HG02981 (cell line): ENCODE measurements around the gene ARHGEF28.

ENCODE experiments used
- ATAC-seq: cut with Tn5 transposase; IDR thresholded peaks from one replicate; pipeline ENCODE4 v1.9.1; 2021; ENCODE audit warnings: mild to moderate bottlenecking, moderate library complexity; ENCODE audit not compliant: unreplicated experiment

Gene ARHGEF28

GRCh38 chr5:73654819-73655318, 28.9 kb downstream of the ARHGEF28 start:
- ATAC-seq: no peak

DNA sequence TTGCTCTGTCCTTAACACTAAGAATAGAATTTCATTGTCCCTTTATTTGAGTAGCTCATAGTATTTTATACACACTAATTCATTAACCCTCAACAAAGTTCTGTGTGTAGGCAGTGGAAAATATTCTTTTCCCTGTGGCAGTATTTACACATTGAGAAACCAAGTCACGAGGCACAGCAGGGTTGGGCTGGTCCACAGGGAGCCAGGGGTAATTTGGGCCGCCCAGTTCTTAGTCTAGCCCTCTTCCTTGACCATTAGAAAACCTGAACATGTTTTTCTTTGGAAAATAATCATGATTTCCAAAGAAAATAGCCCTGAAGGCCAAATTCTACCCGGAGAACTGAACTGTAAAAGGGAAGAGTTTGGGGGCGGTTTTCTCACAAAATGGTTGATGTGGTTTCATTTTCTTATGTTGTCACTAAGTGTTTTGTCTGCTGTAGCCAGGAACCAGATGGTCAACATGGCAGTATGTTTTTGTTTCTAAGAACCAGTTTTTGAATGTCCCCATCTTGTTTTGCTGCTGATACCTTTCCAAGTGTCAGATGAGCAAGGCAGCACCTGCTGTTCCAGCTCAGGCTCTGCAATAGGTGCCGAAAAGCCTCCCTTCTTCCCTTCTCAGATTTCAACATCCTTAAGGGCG, 29.6 kb downstream of the ARHGEF28 start:
- ATAC-seq: no peak

DNA sequence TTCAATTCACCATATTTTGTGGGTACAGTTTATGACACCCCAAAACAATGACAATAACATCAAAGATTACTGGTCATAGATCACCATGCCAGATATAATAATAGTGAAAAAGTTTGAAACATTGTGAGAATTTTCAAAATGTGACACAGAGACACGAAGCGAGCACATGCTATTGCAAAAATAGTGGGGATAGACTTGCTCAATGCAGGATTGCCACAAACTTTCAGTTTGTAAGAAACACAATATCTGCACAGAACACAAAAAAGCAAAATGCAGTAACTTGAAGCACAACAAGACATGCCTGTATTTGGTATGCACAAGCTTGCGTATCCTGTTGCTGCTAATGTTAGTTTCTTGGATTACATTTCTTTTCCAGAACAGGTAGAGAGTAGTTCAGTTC, 35.8 kb downstream of the ARHGEF28 start:
- ATAC-seq: no peak

DNA sequence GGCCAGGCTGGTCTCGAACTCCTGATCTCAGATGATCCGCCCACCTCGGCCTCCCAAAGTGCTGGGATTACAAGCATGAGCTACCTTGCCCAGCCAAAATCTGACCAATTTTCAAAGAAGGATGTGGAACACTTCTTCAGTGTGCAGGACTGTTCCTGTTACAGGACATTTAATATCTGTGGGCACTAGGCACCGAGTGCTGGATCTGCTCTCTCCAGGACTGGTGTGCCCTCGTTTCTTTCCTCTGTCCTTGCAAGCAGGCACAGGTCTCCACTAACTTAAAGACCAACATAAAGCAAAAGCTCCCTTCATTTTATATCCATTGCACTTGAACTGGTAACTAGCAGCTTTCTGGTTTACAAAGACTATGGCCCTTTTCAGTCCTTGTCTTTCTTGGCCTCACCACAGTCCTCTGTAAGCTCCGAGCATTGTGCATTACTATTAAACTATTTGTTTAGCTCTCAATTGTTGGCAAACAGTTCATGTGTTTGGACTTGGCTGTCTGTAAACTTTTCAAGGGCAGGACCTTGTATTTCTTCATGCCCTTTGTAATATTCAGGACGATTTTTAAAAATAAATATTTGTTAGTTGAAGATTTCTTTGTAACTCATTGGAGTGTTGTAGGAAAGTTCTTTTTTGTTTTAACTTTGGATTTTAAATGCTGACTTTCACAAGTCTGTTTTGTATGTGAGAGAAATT, 37.3 kb downstream of the ARHGEF28 start:
- ATAC-seq: no peak

DNA sequence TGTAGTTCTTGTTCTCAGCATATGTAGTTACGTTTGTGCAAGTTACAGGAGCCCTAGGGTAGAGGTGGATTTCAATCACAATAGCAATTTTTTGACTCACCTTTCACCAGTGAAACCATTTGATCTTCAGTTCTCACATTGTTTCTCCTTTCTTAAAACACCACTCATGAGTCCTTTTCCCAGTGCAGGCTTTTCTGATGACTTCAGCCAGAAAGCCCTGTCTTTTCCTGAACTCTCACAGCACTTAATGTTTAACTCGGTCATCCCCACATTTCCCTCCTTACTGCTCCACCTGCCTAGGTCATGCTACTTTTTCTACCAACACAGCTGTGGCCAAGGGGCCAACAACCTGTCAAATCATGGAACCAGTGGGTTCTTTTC, 37.9 kb downstream of the ARHGEF28 start:
- peak; percentile 49 for ATAC-seq

- ATAC-seq: no peak
These were observed 38.8 kb downstream of the ARHGEF28 start for GRCh38 chr5:73664796-73665195.

- no peak for ATAC-seq
These were observed 40.9 kb downstream of the ARHGEF28 start for GRCh38 chr5:73666891-73667290.

- peak; percentile 46 for ATAC-seq
These were observed 42.0 kb downstream of the ARHGEF28 start for GRCh38 chr5:73668017-73668416.

DNA sequence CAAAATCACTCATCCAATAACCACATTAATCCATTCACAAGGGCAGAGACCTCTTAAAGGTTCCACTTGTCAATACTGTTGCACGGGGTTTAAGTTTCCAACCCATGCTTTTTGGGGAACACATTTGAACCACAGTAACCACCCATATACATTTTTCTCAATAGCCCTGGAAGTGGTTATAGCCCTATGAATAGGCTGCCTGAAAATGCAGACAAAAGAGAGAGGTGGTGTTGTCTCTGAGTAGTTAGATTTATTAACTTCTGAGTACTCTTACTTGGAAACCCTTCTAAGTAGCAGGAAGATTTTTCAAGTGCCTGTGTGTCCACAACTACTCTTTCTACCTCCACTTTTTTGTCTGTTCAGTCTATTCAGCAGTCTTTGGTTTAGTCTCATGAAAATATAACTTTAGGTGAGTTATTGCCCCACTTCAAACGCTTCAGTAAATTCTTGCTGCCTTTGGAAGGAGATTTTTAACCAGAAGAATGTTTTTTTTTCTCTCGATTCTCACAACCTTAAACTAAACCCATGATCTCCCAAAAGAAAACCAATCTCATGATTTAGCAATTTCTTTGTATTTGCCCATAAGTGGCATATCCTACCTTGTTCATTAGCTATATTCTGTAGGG, 42.6 kb downstream of the ARHGEF28 start:
- ATAC-seq: no peak

DNA sequence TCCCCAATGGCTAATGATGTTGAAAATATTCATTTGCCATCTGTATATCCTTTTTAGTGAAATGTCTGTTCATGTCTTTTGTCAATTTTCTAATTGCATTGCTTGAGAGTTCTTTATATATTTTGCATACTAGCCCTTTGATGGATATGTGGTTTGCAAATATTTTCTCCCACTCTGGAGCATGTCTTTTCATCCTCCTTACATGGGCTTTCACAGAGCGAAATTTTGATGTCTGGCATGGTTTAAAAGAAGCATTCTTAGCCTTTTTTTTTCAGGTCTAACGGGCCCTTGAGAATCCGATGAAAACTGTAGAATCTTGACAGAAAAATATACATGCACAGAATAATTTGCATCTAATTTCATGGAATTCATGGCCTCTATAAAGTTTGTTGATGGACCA, 44.7 kb downstream of the ARHGEF28 start:
- no peak for ATAC-seq

GRCh38 chr5:73672132-73672531, 46.1 kb downstream of the ARHGEF28 start:
- no peak for ATAC-seq

- ATAC-seq: no peak
These were observed 47.2 kb downstream of the ARHGEF28 start for GRCh38 chr5:73673161-73673591.

DNA sequence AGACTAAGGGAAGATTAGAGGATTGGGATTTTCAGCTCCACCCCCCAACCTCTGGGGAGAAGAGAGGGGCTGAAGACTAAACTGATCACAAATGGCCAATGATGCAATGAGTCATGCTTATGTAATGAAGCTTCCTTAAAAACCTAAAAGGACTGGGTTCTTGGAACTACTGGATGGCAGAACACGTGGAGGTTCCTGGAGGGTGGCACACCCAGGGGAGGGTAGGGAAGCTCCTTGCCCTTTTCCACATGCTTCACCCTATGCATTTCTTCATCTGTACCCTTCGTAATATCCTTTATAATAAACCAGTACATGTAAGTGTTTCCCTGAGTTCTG, 48.6 kb downstream of the ARHGEF28 start:
- no peak for ATAC-seq

GRCh38 chr5:73678322-73678740, 52.3 kb downstream of the ARHGEF28 start:
- no peak for ATAC-seq

GRCh38 chr5:73678807-73679206, 52.8 kb downstream of the ARHGEF28 start:
- no peak for ATAC-seq

DNA sequence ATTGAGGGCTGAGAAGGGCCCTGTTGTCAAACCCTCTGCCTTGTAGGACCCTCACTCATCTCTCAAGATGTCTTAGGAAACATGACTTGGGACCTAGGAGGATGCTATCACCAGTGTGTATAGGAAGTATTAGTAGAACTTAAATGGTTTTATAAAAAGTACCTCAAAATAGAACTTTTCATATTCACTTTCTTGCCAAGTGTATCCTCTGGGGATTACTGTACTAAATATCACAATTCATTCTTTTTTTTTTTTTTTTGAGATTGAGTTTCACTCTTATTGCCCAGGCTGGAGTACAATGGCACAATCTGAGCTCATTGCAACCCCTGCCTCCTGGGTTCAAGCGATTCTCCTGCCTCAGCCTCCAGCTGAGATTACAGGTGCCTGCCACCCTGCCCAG, 56.2 kb downstream of the ARHGEF28 start:
- ATAC-seq: no peak

DNA sequence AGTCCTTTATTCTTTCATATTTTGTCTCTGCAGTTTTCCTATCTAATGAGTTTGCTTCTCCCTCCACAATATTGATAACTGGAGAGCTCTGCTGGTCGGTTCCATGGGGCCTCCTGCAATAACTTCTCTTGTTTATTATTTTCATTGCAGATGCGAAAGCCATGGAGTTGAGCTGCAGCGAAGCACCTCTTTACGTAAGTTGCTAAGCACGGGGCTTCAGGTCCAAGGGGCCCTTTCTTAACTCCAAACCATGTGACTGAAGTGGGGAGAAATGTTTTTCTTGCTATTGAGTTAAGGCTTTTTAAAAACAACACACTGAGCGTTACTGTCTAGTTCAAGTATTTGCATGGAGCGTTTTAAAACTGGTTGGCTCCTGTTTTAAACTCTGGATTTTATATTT, 58.7 kb downstream of the ARHGEF28 start:
- ATAC-seq: no peak

- peak; percentile 67 for ATAC-seq
These were observed 60.9 kb downstream of the ARHGEF28 start for GRCh38 chr5:73686912-73687311.

- ATAC-seq: peak; percentile 81
These were observed 61.4 kb downstream of the ARHGEF28 start for GRCh38 chr5:73687357-73687756.

DNA sequence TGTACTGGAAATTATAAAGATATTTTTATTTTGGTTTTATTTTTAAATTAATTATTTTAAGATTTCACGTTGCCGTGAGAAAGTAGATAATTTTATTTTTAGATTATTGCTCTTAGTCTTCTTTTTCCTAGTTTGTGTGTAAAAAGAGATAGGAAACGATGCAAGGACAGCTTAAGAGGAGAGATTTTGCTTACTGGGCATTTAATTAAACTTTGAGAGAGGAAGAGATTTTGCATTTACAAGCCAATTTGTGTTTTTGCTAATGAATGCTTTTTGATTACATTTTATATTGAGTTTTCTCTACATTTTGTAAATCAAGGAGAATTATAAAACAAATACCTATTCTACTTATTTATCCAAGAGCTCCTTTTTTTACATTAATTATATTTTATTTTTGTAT, 64.0 kb downstream of the ARHGEF28 start:
- no peak for ATAC-seq

DNA sequence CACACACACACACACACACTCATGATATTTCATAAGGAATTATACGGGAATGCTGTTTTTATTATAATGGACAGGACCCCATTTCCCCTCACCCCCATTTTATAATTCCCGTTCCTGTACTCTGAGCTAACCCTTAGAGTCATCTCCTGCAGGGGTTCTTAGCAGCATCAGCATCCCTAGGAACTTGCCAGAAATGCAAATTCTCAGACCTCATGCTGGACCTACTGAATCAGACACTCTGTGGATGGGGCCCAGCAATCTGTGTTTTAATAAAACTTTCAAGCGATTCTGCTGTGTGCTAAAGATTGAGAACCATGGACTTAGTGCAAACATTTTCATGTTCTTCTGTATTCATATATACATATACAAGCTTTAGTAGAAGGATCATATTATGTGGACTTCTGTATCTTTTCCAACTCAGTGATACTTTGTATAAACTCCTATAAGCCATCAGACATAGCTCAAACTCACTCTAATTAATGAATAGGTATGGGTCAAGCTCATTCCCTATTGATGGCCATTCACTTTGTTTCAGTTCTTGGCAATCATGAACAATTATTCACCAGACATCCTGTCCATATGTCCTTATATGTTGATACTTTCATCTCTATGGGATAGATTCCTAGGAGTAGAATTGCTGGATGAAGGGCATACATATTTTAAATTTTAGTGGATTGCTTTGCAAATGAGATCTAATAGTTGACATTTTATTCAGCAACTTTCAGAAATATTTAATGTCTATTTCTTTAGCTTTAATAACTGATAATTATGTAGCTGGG, 65.5 kb downstream of the ARHGEF28 start:
- no peak for ATAC-seq
